GM12878 (cell line): Measurements from ENCODE around the gene NELFE. TPM values are rescaled to one million over a fixed set of nuclear protein-coding genes. Genes with fewer than 3 reads are reported as not detected.
"Not testable (repeated sequence)": the region's sequence is repeated elsewhere in the genome, so short reads cannot be mapped to it uniquely, and the experiment has no call there.

Experiments
- ATAC-seq: fragments of 200-7000 bp; cut with Tn5 transposase; 3 replicates; pipeline ENCODE4 v1.9.1; 2020; ENCODE audit warnings: mild to moderate bottlenecking, moderate library complexity
- BruUV-seq: library from RNA; stranded (reverse); fragments of 400-500 nt; replicated peaks from 2 replicates; lab custom pipeline; 2021; lab: Mats Ljungman, UMichigan
- CTCF ChIA-PET: fragments of 300-600 bp; sonication (Branson Sonifier 250); formaldehyde crosslinking; extraction: SDS; loops from one replicate; lab custom pipeline; 2021; ENCODE audit warnings: inconsistent platforms; lab: Yijun Ruan, JAX
- POLR2A ChIA-PET: fragments of 350-600 bp; formaldehyde crosslinking; extraction: SDS; loops from one replicate; lab custom pipeline; 2021; ENCODE audit warnings: inconsistent platforms; lab: Charles Lee
- RAD21 ChIA-PET: fragments of 300-600 bp; sonication (Branson Sonifier 250); formaldehyde crosslinking; loops from one replicate; lab custom pipeline; 2023; ENCODE audit warnings: antibody characterized with exemption; ENCODE audit not compliant: unreplicated experiment; lab: Charles Lee
- SMC1A ChIA-PET: fragments of 300-600 bp; sonication (Branson Sonifier 250); formaldehyde crosslinking; loops from one replicate; lab custom pipeline; 2023; ENCODE audit not compliant: unreplicated experiment, uncharacterized antibody; lab: Charles Lee
- DNase-seq: peaks from one replicate; pipeline ENCODE4 v3.0.0-alpha.2; 2011; ENCODE audit warnings: low read depth, low spot score
- FAIRE-seq: peaks from 3 replicates; lab custom pipeline; 2011; peaks lifted over from hg19 to GRCh38; lab: Jason Lieb, UNC
- H2AFZ ChIP-seq: 2 replicates; pipeline ENCODE4 v1.6.0; 2011; ENCODE audit warnings: low read depth, low read length, control low read depth; ENCODE audit not compliant: control insufficient read depth
- H3K27ac ChIP-seq: 2 replicates; pipeline ENCODE4 v1.5.1; 2011; ENCODE audit warnings: control low read depth; ENCODE audit not compliant: control insufficient read depth, insufficient read depth
- H3K27me3 ChIP-seq, 2 experiments: replicated peaks in 1 of 2; 2 replicates each; pipeline versions ENCODE4 v1.6.0 to v1.6.1; 2011; ENCODE audit warnings: low read length in 1 of 2; ENCODE audit not compliant: control insufficient read depth in 2 of 2, insufficient read depth in 2 of 2
- H3K36me3 ChIP-seq, 2 experiments: 2 replicates each; pipeline ENCODE4 v1.5.1; 2011; ENCODE audit warnings: low read length in 1 of 2; ENCODE audit not compliant: control insufficient read depth in 2 of 2, insufficient read depth in 2 of 2
- H3K4me1 ChIP-seq: 2 replicates; pipeline ENCODE4 v1.6.1; 2011; ENCODE audit warnings: mild to moderate bottlenecking, low read length, moderate library complexity, mixed read lengths; ENCODE audit not compliant: control insufficient read depth, insufficient read depth
- H3K4me2 ChIP-seq: 2 replicates; pipeline ENCODE4 v1.6.0; 2011; ENCODE audit warnings: control low read depth; ENCODE audit not compliant: control insufficient read depth, insufficient read depth
- H3K4me3 ChIP-seq: fragments of 200-600 bp; sonication (generic); 2 replicates; pipeline ENCODE4 v1.5.1; 2016
- H3K79me2 ChIP-seq: 2 replicates; pipeline ENCODE4 v1.6.0; 2011; ENCODE audit warnings: low read length; ENCODE audit not compliant: control insufficient read depth, insufficient read depth
- H3K9ac ChIP-seq: 2 replicates; pipeline ENCODE4 v1.8.0; 2011; ENCODE audit warnings: low read length, control low read depth, mixed read lengths; ENCODE audit not compliant: control insufficient read depth, insufficient read depth
- H3K9me3 ChIP-seq: replicated peaks from 3 replicates; pipeline ENCODE4 v1.5.1; 2011; ENCODE audit warnings: mild to moderate bottlenecking, low read length; ENCODE audit not compliant: control insufficient read depth, insufficient read depth
- H4K20me1 ChIP-seq: 2 replicates; pipeline ENCODE4 v1.6.0; 2011; ENCODE audit not compliant: control insufficient read depth, insufficient read depth
- ASH2L ChIP-seq: fragments of 300-600, 200-600 bp; sonication (generic); IDR thresholded peaks from 2 replicates; pipeline ENCODE4 v1.6.1; 2017; ENCODE audit warnings: low read depth, mild to moderate bottlenecking, borderline replicate concordance
- DPF2 ChIP-seq: fragments of 450-650 bp; IDR thresholded peaks from 2 replicates; pipeline ENCODE4 v1.6.1; 2017; ENCODE audit warnings: mild to moderate bottlenecking
- MXI1 ChIP-seq: fragments of 150-350 bp; IDR thresholded peaks from 2 replicates; pipeline ENCODE4 v1.6.1; 2011; ENCODE audit warnings: low read depth, mild to moderate bottlenecking, inconsistent platforms, low read length, improper control_type of control experiment
- RAD21 ChIP-seq: IDR thresholded peaks from 2 replicates; pipeline ENCODE4 v1.6.1; 2011; ENCODE audit warnings: mild to moderate bottlenecking, low read depth, low read length, moderate library complexity; ENCODE audit not compliant: insufficient read depth
- WGBS: methylation state at CpG from one replicate; pipeline ENCODE4 v1.1.6; 2016; ENCODE audit warnings: low lambda C conversion rate; ENCODE audit not compliant: insufficient replicate concordance, insufficient coverage; ENCODE audit errors: missing lambda C conversion rate; 5-methylcytosine and 5-hydroxymethylcytosine counted together
- in situ Hi-C: fragments of 300-500 bp; cut with MboI; formaldehyde crosslinking; loops from 9 replicates; pipeline ENCODE4 v1.14.3; 2018; ENCODE audit warnings: mixed read lengths
- intact Hi-C: fragments of 100-400 bp; cut with micrococcal nuclease; formaldehyde crosslinking; loops from one replicate; pipeline ENCODE4 v1.14.2; 2022; ENCODE audit not compliant: unreplicated experiment
- polyA plus RNA-seq, 11 experiments: library from polyadenylated mRNA; depleted of rRNA in 4 of 11; unstranded in 6 of 11; stranded (reverse) in 5 of 11; fragments of >200 nt; fragmentation: Nextera tagmentation in 4 of 11; fragmentation: Illumina TruSeq in 1 of 11; extraction: Ambion mirVana in 4 of 11; extraction: Trizol in 1 of 11; gene quantifications; 1 replicate in 1 of 11; 2 replicates in 10 of 11; pipeline versions ENCODE4 v1.2.1 to v1.2.3, GENCODE V29; 2011 to 2016; ENCODE audit warnings: inconsistent platforms in 2 of 11, missing spikeins in 2 of 11, low read depth in 1 of 11
- total RNA-seq, 4 experiments: library from RNA; depleted of rRNA in 3 of 4; stranded (reverse); fragments of >200 nt in 3 of 4; fragmentation: Illumina TruSeq in 1 of 4; extraction: Trizol in 1 of 4; gene quantifications; 2 replicates each; pipeline versions ENCODE4 v1.2.1 to v1.2.3, GENCODE V29; 2013 to 2021
- TF ChIP-seq, protein P1 (sequence below): IDR thresholded peaks from 2 replicates; pipeline ENCODE4 v1.6.1; 2012; ENCODE audit warnings: low read depth, low read length, improper control_type of control experiment
- TF ChIP-seq, protein P2 (sequence below): fragments of 450-650 bp; IDR thresholded peaks from 2 replicates; pipeline ENCODE4 v1.6.1; 2018; ENCODE audit warnings: mild to moderate bottlenecking, low read depth, moderate library complexity; ENCODE audit not compliant: partially characterized antibody

Gene NELFE
- total and polyA plus RNA-seq, 10 of the 15 experiments (the other 5 are each of a cell fraction or from before 2014, with no cell fraction given): 8.5 to 105 (median 59.7) TPM

DNA sequence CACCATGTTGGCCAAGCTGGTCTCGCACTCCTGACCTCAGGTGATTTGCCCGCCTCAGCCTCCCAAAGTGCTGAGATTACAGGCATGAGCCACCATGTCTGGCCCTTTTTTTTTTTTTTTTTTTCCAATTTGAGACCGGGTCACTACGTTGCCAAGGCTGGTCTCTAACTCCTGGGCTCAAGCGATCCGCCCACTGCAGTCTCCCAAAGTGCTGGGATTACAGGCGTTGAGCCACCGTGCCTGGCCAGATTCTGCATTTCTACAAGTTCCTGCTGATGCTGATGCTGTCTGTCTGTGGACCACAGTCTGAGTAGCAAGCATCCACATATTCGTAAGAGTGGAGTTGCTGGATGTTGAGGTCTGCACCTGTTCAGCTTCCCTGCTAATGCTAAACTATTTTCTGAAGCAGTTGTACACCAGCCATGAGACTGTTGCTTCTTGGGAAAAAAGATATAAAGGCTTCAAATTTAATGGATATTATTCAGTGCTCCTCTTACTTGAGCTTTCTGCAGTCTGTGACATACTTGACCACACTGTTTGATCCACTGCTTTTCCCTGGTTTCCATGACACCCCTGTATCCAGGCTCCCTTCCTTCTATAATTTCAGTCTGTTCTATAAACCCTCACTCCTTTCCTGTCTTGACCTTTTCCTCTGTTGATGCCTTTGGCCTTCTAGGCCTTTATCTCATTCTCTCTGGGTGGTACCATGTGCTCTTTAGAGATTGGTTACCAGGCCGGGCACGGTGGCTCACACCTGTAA is 46.8 kb downstream of the NELFE start:
- RAD21 ChIA-PET: no interaction called here
- BruUV-seq: no TSS peak
- Histone ChIP-seq H3K4me1 (peaks cover 30% of the 10 kb centered on the region), H2AFZ (no peak overlapping the region), H3K27ac (no peak overlapping the region), H3K36me3 (no peaks in the 10 kb centered on the region), H4K20me1 (no peaks in the 10 kb centered on the region), H3K9me3 (no peaks in the 10 kb centered on the region), H3K9ac (no peak overlapping the region), H3K4me2 (no peak overlapping the region), H3K27me3 (no peaks in the 10 kb centered on the region), H3K79me2 (no peaks in the 10 kb centered on the region), H3K4me3 (no peak overlapping the region)
- no peak for FAIRE-seq
- SMC1A ChIA-PET: interaction anchor here (0.8 kb wide), 1 partner anchor 11 kb away, joined by 3 read pairs; no protein-coding TSS in a partner anchor
- POLR2A ChIA-PET: interaction anchor here (0.6 to 1.0 kb wide), 4 partner anchors 11 to 306 kb away, joined by 3 to 6 read pairs (median 4); no protein-coding TSS in a partner anchor
- no peak for ATAC-seq
- CTCF ChIA-PET: interaction anchor here (0.7 to 1.2 kb wide), 3 partner anchors 8 to 23 kb away, joined by 3 to 8 read pairs (median 3); no protein-coding TSS in a partner anchor
- intact Hi-C loops: no loop called here
- DNase-seq: no peak
- in situ Hi-C loops: no loop called here
- 59% methylated on average over 11 of the region's 11 CpGs for WGBS
- TF ChIP-seq DPF2: no peak
- TF ChIP-seq ASH2L: no peak
- TF ChIP-seq, protein P1, sequence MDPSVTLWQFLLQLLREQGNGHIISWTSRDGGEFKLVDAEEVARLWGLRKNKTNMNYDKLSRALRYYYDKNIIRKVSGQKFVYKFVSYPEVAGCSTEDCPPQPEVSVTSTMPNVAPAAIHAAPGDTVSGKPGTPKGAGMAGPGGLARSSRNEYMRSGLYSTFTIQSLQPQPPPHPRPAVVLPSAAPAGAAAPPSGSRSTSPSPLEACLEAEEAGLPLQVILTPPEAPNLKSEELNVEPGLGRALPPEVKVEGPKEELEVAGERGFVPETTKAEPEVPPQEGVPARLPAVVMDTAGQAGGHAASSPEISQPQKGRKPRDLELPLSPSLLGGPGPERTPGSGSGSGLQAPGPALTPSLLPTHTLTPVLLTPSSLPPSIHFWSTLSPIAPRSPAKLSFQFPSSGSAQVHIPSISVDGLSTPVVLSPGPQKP: no peak
- TF ChIP-seq, protein P2, sequence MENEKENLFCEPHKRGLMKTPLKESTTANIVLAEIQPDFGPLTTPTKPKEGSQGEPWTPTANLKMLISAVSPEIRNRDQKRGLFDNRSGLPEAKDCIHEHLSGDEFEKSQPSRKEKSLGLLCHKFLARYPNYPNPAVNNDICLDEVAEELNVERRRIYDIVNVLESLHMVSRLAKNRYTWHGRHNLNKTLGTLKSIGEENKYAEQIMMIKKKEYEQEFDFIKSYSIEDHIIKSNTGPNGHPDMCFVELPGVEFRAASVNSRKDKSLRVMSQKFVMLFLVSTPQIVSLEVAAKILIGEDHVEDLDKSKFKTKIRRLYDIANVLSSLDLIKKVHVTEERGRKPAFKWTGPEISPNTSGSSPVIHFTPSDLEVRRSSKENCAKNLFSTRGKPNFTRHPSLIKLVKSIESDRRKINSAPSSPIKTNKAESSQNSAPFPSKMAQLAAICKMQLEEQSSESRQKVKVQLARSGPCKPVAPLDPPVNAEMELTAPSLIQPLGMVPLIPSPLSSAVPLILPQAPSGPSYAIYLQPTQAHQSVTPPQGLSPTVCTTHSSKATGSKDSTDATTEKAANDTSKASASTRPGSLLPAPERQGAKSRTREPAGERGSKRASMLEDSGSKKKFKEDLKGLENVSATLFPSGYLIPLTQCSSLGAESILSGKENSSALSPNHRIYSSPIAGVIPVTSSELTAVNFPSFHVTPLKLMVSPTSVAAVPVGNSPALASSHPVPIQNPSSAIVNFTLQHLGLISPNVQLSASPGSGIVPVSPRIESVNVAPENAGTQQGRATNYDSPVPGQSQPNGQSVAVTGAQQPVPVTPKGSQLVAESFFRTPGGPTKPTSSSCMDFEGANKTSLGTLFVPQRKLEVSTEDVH: no peak
- TF ChIP-seq MXI1: no peak
- no peak for TF ChIP-seq RAD21

DNA sequence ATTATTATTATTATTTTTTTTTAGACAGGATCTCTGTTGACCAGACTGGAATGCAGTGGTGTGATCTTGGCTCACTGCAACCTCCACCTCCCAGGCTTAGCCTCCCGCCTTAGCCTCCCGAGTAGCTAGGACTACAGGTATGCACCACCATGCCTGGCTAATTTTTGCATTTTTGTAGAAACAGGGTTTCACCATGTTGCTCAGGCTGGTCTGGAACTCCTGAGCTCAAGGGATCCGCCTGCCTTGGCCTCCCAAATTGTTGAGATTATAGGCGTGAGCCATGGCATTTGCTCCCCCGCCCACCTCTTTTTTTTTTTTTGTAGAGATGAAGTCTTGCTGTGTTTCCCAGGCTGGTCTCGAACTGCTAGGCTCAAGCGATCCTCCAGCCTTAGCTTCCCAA is 49.5 kb downstream of the NELFE start:
- intact Hi-C loops: loop anchor here (10.0 kb wide), 1 partner anchor 364 kb away; the partner anchor contains the start of genes ATP6V1G2, DDX39B and NFKBIL1
- H3K4me3 ChIP-seq, BruUV-seq, H3K4me2 ChIP-seq, H3K9ac ChIP-seq, H3K79me2 ChIP-seq, in situ Hi-C loops, H3K9me3 ChIP-seq, H3K27me3 ChIP-seq, H2AFZ ChIP-seq, ATAC-seq, RAD21 ChIA-PET, H3K36me3 ChIP-seq, DNase-seq, H3K27ac ChIP-seq, H4K20me1 ChIP-seq, FAIRE-seq: not testable (repeated sequence)
- 24% methylated on average over 7 of the region's 7 CpGs for WGBS
- ChIA-PET SMC1A (interaction anchor here (1.0 kb wide), 1 partner anchor 71 kb away, joined by 4 read pairs; no protein-coding TSS in a partner anchor), POLR2A (interaction anchor here (0.6 to 0.8 kb wide), 3 partner anchors 80 to 678 kb away, joined by 3 to 4 read pairs (median 4); no protein-coding TSS in a partner anchor), CTCF (interaction anchor here (0.6 to 1.1 kb wide), 5 partner anchors 12 to 299 kb away, joined by 3 to 8 read pairs (median 4); partner anchors contain the start of gene SLC44A4)
- H3K4me1 ChIP-seq: peaks cover 25% of the 10 kb centered on the region
